NCI-H1930 (cell line): ENCODE data around the gene SNRNP40.
"Not testable (repeated sequence)": the region's sequence is repeated elsewhere in the genome, so short reads cannot be mapped to it uniquely, and the experiment has no call there.

ENCODE experiments used
- DNase-seq, 2 experiments: peaks; one replicate each; lab custom pipeline; 2025; lab: John Stamatoyannopoulos, UW

SNRNP40 gene

GRCh38 chr1:31282426-31282825 is 14.2 kb downstream of the SNRNP40 start:
- not testable (repeated sequence) for DNase-seq

DNA sequence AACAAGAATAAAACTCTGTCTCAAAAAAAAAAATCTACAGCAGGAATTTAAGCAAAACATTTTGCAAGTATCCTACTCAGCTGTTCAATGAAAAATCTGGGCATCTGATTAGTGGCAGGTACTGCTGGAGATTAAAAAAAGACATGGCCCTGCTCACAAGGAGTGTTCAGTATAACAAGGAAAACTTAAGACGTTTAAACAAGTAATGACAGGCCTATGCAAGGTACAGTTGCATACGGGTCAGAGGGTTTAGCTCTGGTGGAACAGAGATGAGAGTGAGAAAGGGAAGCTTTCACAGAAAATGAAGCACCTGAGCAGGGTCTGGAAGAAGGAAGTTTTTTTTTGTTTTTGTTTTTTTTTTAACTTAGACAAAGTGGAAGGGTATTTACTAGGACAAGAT is 23.0 kb downstream of the SNRNP40 start:
- no peak for DNase-seq

GRCh38 chr1:31272369-31272768 is 24.2 kb downstream of the SNRNP40 start:
- no peak for DNase-seq

DNA sequence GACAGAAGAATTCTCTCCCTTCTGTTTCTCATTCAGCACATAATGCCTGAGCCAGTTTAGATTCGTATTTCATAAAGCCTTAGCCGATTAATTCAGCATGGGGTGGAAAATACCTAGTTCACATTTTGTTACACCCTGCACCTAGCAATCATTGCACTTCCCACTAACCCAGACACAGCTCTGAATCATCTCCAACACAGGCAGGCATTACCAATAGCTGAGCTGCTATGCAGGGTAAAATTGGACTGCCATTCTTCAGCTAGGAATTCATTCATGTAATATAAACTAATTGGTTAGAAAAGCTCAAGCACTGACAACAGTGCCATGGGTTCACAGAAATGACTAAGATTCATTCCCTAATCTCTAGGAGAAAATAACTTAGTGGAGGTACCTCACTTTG is 30.0 kb downstream of the SNRNP40 start:
- DNase-seq = no peak

DNA sequence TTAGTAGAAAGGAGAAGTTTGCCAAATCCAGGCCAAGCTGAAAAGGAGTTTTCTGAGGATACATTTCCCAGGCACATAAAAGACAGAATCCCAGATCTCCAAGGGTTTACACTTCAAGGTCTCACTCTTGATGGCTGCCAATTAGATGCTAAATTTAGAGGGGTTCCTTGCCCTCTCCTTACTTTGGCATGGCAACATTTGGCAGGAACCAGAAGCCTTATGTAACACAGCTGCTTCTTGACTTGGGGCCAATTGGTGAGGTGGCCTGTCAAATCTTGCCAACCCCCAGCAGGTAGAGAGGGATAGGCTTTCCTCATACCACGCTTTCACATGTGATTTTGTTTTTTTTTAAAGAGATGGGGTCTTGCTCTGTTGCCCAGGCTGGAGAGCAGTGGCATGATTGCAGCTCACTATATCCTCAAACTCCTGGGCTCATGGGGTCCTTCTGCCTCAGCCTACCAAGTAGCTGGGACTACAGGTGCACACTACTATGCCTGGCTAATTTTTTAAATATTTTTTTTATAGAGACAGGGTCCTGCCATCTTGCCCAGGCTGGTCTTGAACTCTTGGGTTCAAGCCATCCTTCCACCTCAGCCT is 31.7 kb downstream of the SNRNP40 start:
- DNase-seq = no peak

GRCh38 chr1:31263408-31263807 is 33.2 kb downstream of the SNRNP40 start:
- DNase-seq = no peak

GRCh38 chr1:31262393-31262792 is 34.2 kb downstream of the SNRNP40 start:
- not testable (repeated sequence) for DNase-seq

- DNase-seq = no peak
These were observed 34.7 kb downstream of the SNRNP40 start for GRCh38 chr1:31261916-31262315.

GRCh38 chr1:31259746-31260145 is 36.8 kb downstream of the SNRNP40 start:
- no peak for DNase-seq

DNA sequence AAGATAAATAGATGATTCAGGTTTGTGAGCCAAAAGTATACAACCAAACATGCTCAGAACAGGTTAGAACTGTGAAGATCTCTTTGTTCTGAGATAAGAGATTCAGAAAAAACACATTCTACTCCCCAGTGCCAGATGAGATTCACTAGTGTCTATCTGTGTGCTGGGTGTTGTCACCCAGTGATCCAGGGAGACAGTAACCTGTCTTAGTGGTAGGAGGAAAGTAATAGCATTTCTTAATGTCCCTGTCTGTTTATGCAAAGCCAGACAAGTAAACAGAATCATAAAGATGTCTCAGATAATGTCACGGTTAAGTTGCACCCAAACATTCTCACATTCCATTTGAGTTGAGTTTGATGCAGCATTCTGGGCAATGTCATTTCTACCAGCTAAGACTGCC is 38.0 kb downstream of the SNRNP40 start:
- no peak for DNase-seq

DNA sequence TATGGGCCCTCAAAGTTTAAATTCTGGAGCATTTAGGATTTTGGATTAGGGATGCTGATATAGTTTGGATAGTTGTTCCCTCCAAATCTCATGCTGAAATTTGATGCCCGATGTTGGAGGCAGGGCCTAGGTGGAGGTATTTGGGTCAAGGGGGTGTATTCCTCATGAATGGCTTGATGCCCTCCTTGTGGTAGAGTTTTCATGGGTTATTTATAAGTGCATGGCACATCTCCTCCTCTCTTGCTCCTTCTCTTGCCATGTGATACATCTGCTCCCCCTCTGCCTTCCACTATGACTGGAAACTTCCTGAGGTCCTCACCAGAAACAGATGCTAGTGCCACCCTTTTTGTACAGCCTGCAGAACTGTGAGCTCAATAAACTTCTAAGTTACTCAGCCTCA is 39.4 kb downstream of the SNRNP40 start:
- DNase-seq = no peak

GRCh38 chr1:31249854-31250253 is 46.7 kb downstream of the SNRNP40 start:
- DNase-seq = no peak

- no peak for DNase-seq
These were observed 48.3 kb downstream of the SNRNP40 start for GRCh38 chr1:31248276-31248675.

- DNase-seq = no peak
These were observed 52.3 kb downstream of the SNRNP40 start for GRCh38 chr1:31244326-31244725.

DNA sequence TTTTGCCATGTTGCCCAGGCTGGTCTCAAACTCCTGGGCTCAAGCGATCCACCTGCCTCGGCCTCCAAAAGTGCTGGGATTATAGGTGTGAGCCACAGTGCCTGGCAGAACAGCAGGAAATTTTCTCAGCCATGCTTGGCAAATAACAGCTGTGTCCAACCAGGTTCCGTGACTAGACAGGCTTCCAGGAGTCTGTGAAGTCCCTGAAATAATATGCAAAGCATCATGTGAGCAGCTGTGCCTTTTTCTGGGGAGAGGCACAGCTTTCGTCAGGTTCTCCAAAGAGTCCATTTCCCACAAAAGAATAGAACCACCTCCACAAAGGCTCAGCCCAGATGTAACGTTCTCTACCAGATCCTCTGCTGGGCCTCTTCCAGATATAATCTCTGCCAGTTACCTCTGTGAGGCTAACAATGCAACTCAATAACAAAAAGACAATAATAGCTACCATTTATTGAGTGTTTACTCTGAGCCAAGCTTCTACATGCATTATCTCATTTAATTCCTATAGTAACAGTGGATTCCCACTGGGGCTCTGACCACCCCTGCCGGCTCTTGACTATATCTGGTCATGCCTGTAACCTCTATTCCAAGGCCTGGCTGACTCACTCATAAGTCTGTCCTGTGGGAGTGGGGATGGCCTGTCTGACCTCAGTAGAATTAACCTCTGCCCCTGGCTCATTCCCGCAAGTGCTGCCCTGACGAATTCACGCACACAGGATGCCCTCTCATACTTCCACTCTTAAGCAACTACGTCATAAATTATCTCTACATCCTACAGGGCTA is 52.9 kb downstream of the SNRNP40 start:
- DNase-seq = no peak

- no peak for DNase-seq
These were observed 55.3 kb downstream of the SNRNP40 start for GRCh38 chr1:31241321-31241720.

DNA sequence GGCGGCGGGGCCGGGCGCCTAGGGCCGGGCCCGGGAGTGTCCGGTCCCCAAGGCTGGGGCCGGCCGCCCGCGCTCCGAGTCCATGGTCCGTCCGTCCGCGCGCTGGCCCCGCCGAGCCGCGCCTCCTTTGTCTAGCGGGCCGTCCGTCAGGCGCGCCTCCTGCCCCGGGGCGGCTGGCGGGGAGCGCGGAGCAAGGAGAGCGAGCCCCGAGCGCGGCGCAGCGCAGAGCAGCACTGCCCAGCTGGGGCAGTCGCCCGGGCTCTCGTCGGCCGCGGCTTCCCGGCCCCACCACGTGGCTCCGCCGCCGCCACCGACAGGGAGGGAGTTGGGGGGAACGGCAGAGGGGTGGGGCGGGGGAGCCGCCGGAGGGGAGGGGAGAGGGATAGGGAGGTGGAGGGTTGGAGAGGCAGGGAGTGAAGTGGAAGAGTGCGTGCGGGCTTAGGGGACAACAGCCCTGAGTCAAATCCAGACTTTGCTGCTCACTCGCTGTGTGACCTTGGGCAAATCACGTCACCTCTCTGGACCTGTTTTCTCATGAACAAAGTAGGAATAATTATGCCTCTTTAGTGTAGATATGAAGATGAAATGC is 56.8 kb downstream of the SNRNP40 start, which contains the start of gene NKAIN1:
TSS of gene NKAIN1 (minus strand) at position 235 of the 589 bp plus-strand sequence. CDS start 340 bp downstream, outside the sequence.
- no peak for DNase-seq

- DNase-seq = peak in 1 of 2 experiments; percentile 29
These were observed 57.5 kb downstream of the SNRNP40 start for GRCh38 chr1:31238986-31239613.

DNA sequence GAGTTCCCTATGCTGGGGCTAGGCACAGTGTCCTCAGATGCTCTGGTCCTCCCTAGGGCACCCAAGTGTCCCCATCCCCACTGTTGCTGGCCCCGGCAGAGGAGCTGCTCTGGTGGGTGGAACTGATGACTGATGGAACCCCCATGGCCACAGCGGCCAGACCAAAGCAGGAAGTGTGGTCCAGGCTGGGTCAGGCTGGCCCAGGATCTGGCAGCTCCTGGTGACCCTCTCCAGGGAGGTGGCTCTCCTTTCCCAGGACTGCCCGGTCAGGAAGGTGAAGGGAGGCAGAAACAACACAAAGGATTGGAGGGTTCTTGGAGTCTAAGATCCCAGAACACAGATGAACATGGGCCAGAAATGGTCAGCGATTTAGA is 58.0 kb downstream of the SNRNP40 start:
- no peak for DNase-seq

- no peak for DNase-seq
These were observed 61.7 kb downstream of the SNRNP40 start for GRCh38 chr1:31234870-31235269.

DNA sequence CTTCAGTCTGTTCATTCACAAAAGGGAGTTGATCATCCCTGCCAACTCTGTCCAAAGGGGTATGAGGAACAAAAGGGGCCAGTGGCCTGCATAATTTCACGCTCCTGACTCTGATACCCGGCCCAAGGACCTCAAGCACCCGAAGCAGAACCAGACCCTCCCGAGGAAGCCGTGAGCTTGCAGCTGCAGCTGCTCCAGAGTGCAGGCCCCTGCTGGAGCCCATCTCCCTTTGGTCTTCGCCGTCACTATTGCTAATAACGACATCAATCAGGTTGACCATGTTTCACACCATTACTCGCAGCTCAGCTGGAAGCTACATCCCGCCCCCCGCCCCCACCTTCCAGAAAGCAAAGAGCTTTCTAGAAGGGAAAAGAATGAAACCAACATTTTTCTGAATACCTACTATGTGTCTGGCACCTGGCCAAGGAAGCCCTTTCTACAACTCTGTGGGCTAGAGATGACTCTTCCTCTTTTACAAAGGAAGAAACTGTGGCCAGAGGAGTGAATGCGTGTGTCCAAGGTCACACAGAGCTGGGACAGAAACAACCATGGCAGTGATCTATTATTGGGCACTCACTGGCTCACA is 62.4 kb downstream of the SNRNP40 start:
- DNase-seq = no peak

DNA sequence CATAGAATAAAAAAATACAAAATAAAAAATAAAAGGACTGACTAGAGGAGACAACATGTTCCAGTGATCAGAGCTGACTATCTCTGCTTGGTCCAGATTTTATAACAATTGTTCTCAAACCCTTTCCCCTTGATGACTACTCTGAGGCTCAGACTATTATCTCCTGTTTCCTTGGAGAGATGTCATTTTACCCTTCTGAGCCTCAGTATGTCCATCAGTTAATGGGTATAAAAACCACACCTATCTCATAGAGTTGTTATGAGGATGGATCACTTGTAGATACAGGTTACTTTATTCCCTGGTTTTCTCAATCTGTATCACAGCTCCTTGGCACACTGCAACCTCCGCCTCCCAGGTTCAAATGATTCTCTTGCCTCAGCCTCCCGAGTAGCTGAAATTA is 63.9 kb downstream of the SNRNP40 start:
- DNase-seq = no peak
